Transverse colon (tissue), 4 donors: ENCODE measurements around the gene PCDH17. TPM values are rescaled to one million over a fixed set of nuclear protein-coding genes. Genes with fewer than 3 reads are reported as not detected.

Experiments
- DNase-seq: peaks from one replicate; pipeline ENCODE4 v3.0.0-alpha.2; 2019
- H3K27ac ChIP-seq, 4 donors: fragments of 200-600 bp; sonication (generic); 2 replicates each; pipeline ENCODE4 v1.5.1; 2016 to 2018; ENCODE audit warnings: inconsistent platforms in 4 of 4
- H3K27me3 ChIP-seq: fragments of 200-600 bp; sonication (generic); 2 replicates; pipeline ENCODE4 v1.5.1; 2017; ENCODE audit warnings: inconsistent platforms
- H3K36me3 ChIP-seq, 4 donors: fragments of 200-600 bp; sonication (generic); 2 replicates each; pipeline ENCODE4 v1.5.1; 2017 to 2019; ENCODE audit warnings: inconsistent platforms in 4 of 4
- H3K4me1 ChIP-seq, 4 donors: fragments of 200-600 bp; sonication (generic); 2 replicates each; pipeline ENCODE4 v1.5.1; 2017 to 2020; ENCODE audit warnings: inconsistent platforms in 4 of 4
- H3K4me3 ChIP-seq, 4 donors: fragments of 200-600 bp; sonication (generic); 1 replicate in 1 of 4; 2 replicates in 3 of 4; pipeline versions ENCODE4 v1.5.1 to v1.6.1; 2017 to 2019; ENCODE audit warnings: inconsistent platforms in 4 of 4
- H3K9me3 ChIP-seq, 2 donors: fragments of 200-600 bp; sonication (generic); 2 replicates each; pipeline ENCODE4 v1.5.1; 2017 to 2019; ENCODE audit warnings: inconsistent platforms in 2 of 2
- CTCF ChIP-seq, 5 experiments: fragments of 200-600 bp in 3 of 5; fragments of 450-650 bp in 2 of 5; sonication (generic) in 3 of 5; IDR thresholded peaks; 1 replicate in 2 of 5; 2 replicates in 3 of 5; pipeline ENCODE4 v1.5.1; 2016 to 2017; ENCODE audit warnings: antibody characterized with exemption in 5 of 5, inconsistent platforms in 3 of 5, mild to moderate bottlenecking in 2 of 5, moderate library complexity in 1 of 5
- EP300 ChIP-seq: sonication (generic); formaldehyde crosslinking; IDR thresholded peaks from one replicate; pipeline ENCODE4 v1.6.1; 2017; ENCODE audit warnings: antibody characterized with exemption, low read depth
- POLR2A ChIP-seq: fragments of 450-650 bp; IDR thresholded peaks from one replicate; pipeline ENCODE4 v1.6.1; 2016; ENCODE audit warnings: antibody characterized with exemption, mild to moderate bottlenecking, moderate library complexity
- POLR2AphosphoS5 ChIP-seq, 3 donors: sonication (generic); formaldehyde crosslinking; IDR thresholded peaks; one replicate each; pipeline ENCODE4 v1.6.1; 2016; ENCODE audit warnings: antibody characterized with exemption in 3 of 3
- WGBS, 2 donors: methylation state at CpG; one replicate each; pipeline ENCODE4 v1.1.5; 2018; ENCODE audit warnings: low coverage in 1 of 2; 5-methylcytosine and 5-hydroxymethylcytosine counted together
- in situ Hi-C, 4 donors: fragments of 200-750 bp; cut with MboI; loops; one replicate each; pipeline versions ENCODE4 v1.15.0 to v1.15.1; 2017; ENCODE audit warnings: low sequenced_read_pairs in 3 of 4, low pct_ligation_motif_present in 1 of 4, low pct_unique_long_range_greater_than_20kb in 1 of 4
- intact Hi-C: fragments of 100-400 bp; cut with DNase I; formaldehyde crosslinking; loops from one replicate; pipeline ENCODE4 v1.15.1; 2023; ENCODE audit warnings: low total_unique reads
- total RNA-seq, 4 donors: library from RNA; depleted of rRNA; stranded (reverse); fragments of >200 nt; gene quantifications; one replicate each; pipeline ENCODE4 v1.1.0, GENCODE V29; 2016

PCDH17 gene
- total RNA-seq, 4 donors from 2014 or later = 0.80 to 2.2 (median 1.2) TPM; not detected in 1

GRCh38 chr13:57629821-57630235 is 1.7 kb upstream of the PCDH17 start:
- Histone ChIP-seq H3K4me3 (peak overlapping the region; percentile 5 to 49 (median 12)), H3K27ac (no peak overlapping the region), H3K27me3 (peaks cover 83% of the 10 kb centered on the region), H3K9me3 (no peaks in the 10 kb centered on the region), H3K36me3 (no peaks in the 10 kb centered on the region), H3K4me1 (peaks cover 0 to 24% (median 15%) of the 10 kb centered on the region in 4 donors)
- in situ Hi-C loops (no loop called here), intact Hi-C loops (no loop called here)
- 30 to 40% methylated on average over 1 to 30 of the region's 34 CpGs for WGBS, 2 donors
- DNase-seq = peak; percentile 27
- no peak for TF ChIP-seq CTCF (IDR thresholded peaks at IDR 0.05)
- peak; percentile 68 to 88 (median 87) for TF ChIP-seq POLR2AphosphoS5 (IDR thresholded peaks at IDR 0.05)
- TF ChIP-seq EP300 = no peak
- peak; percentile 44 for TF ChIP-seq POLR2A

GRCh38 chr13:57630661-57631595 is 616 bp upstream of the PCDH17 start:
- TF ChIP-seq EP300 = no peak
- no peak for TF ChIP-seq CTCF (IDR thresholded peaks at IDR 0.05)
- no peak for TF ChIP-seq POLR2A
- no peak for TF ChIP-seq POLR2AphosphoS5 (IDR thresholded peaks at IDR 0.05)
- intact Hi-C loops (no loop called here), in situ Hi-C loops (no loop called here)
- peak overlapping the region in 3 of 4 donors; percentile 11 to 49 (median 25) for H3K4me3 ChIP-seq
- no peaks in the 10 kb centered on the region for H3K9me3 ChIP-seq
- H3K27ac ChIP-seq = peak overlapping the region; percentile 3 to 32 (median 29)
- peaks cover 0 to 24% (median 15%) of the 10 kb centered on the region in 4 donors for H3K4me1 ChIP-seq
- 3 to 22% methylated on average over 13 to 32 of the region's 32 CpGs for WGBS, 2 donors
- H3K27me3 ChIP-seq = peaks cover 84% of the 10 kb centered on the region
- DNase-seq = no peak
- no peaks in the 10 kb centered on the region for H3K36me3 ChIP-seq

GRCh38 chr13:57632276-57633140 is 964 bp downstream of the PCDH17 start:
- peak overlapping the region in 3 of 4 donors; percentile 11 to 49 (median 25) for H3K4me3 ChIP-seq
- TF ChIP-seq EP300 (no peak), POLR2AphosphoS5 (IDR thresholded peaks at IDR 0.05) (no peak), POLR2A (no peak), CTCF (IDR thresholded peaks at IDR 0.05) (no peak)
- peaks cover 73% of the 10 kb centered on the region for H3K27me3 ChIP-seq
- in situ Hi-C loops = no loop called here
- H3K9me3 ChIP-seq = no peaks in the 10 kb centered on the region
- H3K27ac ChIP-seq = peak overlapping the region; percentile 3 to 32 (median 29)
- 10 to 48% methylated on average over 2 to 70 of the region's 70 CpGs for WGBS, 2 donors
- no peaks in the 10 kb centered on the region for H3K36me3 ChIP-seq
- no peak for DNase-seq
- intact Hi-C loops = no loop called here
- H3K4me1 ChIP-seq = peaks cover 0 to 24% (median 15%) of the 10 kb centered on the region in 4 donors
